ENCODE measurements around the gene PTH2. TPM values are rescaled to one million over a fixed set of nuclear protein-coding genes. Genes with fewer than 3 reads are reported as not detected.

PTH2 gene
- total and polyA plus RNA-seq, 2 donors (not counting 3 experiments of a cell fraction or from before 2014, with no cell fraction given) = not detected

DNA sequence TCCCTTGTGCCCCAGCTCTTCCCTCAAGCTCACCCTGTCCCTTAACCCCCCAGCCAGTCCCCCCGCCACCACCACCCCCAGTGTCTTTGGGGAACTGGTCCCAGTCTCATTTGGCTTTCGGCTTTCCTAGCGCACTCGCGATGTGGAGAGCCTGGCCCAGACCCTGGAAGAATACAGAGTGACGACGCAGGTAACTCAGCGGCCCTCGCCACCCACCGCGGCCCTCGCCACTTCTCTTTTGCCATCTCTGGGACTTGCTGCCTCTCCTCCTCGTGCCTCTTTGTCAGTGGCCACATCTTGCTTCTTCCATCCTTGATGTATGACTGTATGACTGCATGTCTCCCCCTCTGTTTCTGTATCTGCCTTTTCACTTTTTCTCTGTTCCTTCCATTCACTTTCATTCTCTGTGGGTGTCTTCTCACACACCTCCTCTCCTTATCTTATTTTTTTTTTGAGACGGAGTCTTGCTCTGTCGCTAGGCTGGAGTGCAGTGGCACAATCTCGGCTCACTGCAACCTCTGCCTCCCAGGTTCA lies 15.7 kb downstream of the PTH2 start:
- Histone ChIP-seq H3K9me3 (replicated peaks; ENCODE audit: control insufficient read depth, insufficient read depth, low read length) (no peaks in the 10 kb centered on the region), H3K27me3 (ENCODE audit: control insufficient read depth in 2 of 2, insufficient read depth in 2 of 2, low read length in 2 of 2) (no peaks in the 10 kb centered on the region), H3K36me3 (ENCODE audit: control insufficient read depth in 2 of 2, extremely low read depth in 1 of 2, insufficient read depth in 2 of 2, low read length in 2 of 2) (no peaks in the 10 kb centered on the region), H3K4me1 (ENCODE audit: control insufficient read depth, extremely low read depth, insufficient read depth, low read length) (no peaks in the 10 kb centered on the region), H3K9me1 (replicated peaks; ENCODE audit: control insufficient read depth, extremely low read depth, insufficient read depth, low read length) (no peaks in the 10 kb centered on the region), H3K27ac (ENCODE audit: insufficient read depth, low read depth, low read length) (no peak overlapping the region), H2AFZ (ENCODE audit: low read depth, low read length) (no peak overlapping the region), H3K4me3 (replicated peaks in 1 of 3; ENCODE audit: insufficient read depth in 1 of 3, low read depth in 1 of 3, low read length in 3 of 3) (no peak overlapping the region), H3K9ac (replicated peaks; ENCODE audit: extremely low read depth, insufficient read depth, low read length) (no peak overlapping the region), H3K4me2 (ENCODE audit: insufficient read depth, low read length) (no peak overlapping the region), H4K20me1 (replicated peaks; ENCODE audit: control insufficient read depth, extremely low read depth, insufficient read depth, low read length) (no peaks in the 10 kb centered on the region), H3K79me2 (ENCODE audit: control insufficient read depth, insufficient read depth, low read length) (no peaks in the 10 kb centered on the region)
- TF ChIP-seq GATA2 (IDR thresholded peaks at IDR 0.05; ENCODE audit: insufficient read depth, insufficient read length, low read depth, low read length) = no peak
- TF ChIP-seq, protein P1, sequence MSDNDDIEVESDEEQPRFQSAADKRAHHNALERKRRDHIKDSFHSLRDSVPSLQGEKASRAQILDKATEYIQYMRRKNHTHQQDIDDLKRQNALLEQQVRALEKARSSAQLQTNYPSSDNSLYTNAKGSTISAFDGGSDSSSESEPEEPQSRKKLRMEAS (IDR thresholded peaks at IDR 0.05; ENCODE audit: insufficient read depth, insufficient read length) = no peak
- no TSS peak for BruUV-seq (replicated peaks)
- FAIRE-seq (no peak), DNase-seq (ENCODE audit: low read depth, low spot score) (no peak)
- intact Hi-C loops (cut with micrococcal nuclease) = no loop called here
- CTCF ChIA-PET = interaction anchor here (1.2 to 1.4 kb wide), 2 partner anchors 9 to 45 kb away, joined by 3 read pairs; partner anchors contain the start of gene TEAD2
- dilution Hi-C loops (cut with MboI; ENCODE audit: extremely low pct_ligation_motif_present, low sequenced_read_pairs) = no loop called here
- POLR2A ChIA-PET = no interaction called here

DNA sequence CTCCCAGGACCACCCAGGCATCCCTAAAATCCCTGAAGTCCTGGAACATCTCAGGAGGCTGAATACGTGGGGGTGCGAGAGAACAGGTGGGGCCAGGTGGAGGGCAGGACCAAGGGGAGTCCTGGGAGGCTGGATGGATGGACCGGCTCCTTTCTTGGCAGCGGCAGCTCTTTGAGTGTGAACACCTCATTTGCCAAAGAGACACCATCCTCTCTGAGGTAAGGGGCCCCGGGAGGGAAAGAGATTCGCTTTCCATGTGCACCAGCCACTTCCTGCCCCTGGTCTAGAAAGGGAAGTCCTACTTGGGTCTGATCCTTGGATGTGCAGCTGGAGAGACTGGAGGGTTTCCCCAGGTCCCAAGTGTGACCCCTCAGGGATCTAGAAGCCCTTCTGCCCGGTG lies 16.2 kb downstream of the PTH2 start:
- H3K9me1 ChIP-seq (replicated peaks; ENCODE audit: control insufficient read depth, extremely low read depth, insufficient read depth, low read length) = no peaks in the 10 kb centered on the region
- no peak overlapping the region for H3K4me3 ChIP-seq (replicated peaks in 1 of 3; ENCODE audit: insufficient read depth in 1 of 3, low read depth in 1 of 3, low read length in 3 of 3)
- ChIA-PET POLR2A (no interaction called here), CTCF (interaction anchor here (1.0 to 1.7 kb wide), 4 partner anchors 10 to 45 kb away, joined by 3 to 4 read pairs (median 3); partner anchors contain the start of gene TEAD2)
- DNase-seq (ENCODE audit: low read depth, low spot score) (no peak), FAIRE-seq (no peak)
- no peak overlapping the region for H3K4me2 ChIP-seq (ENCODE audit: insufficient read depth, low read length)
- no peaks in the 10 kb centered on the region for H3K27me3 ChIP-seq (ENCODE audit: control insufficient read depth in 2 of 2, insufficient read depth in 2 of 2, low read length in 2 of 2)
- TF ChIP-seq GATA2 (IDR thresholded peaks at IDR 0.05; ENCODE audit: insufficient read depth, insufficient read length, low read depth, low read length) (no peak), POLR2AphosphoS5 (IDR thresholded peaks at IDR 0.05; ENCODE audit: insufficient read depth, low read depth, low read length) (no peak), EZH2 (IDR thresholded peaks at IDR 0.05; ENCODE audit: borderline replicate concordance, low read depth, low read length, severe bottlenecking) (no peak), POLR2A (IDR thresholded peaks at IDR 0.05; ENCODE audit: low read depth, low read length) (no peak), JUN (IDR thresholded peaks at IDR 0.05; ENCODE audit: borderline replicate concordance, insufficient read depth, insufficient read length, low read depth) (no peak), FOS (IDR thresholded peaks at IDR 0.05; ENCODE audit: borderline replicate concordance, insufficient read depth, low read length) (no peak), MYC (IDR thresholded peaks at IDR 0.05; ENCODE audit: low read depth, low read length) (no peak)
- TF ChIP-seq, protein P2, sequence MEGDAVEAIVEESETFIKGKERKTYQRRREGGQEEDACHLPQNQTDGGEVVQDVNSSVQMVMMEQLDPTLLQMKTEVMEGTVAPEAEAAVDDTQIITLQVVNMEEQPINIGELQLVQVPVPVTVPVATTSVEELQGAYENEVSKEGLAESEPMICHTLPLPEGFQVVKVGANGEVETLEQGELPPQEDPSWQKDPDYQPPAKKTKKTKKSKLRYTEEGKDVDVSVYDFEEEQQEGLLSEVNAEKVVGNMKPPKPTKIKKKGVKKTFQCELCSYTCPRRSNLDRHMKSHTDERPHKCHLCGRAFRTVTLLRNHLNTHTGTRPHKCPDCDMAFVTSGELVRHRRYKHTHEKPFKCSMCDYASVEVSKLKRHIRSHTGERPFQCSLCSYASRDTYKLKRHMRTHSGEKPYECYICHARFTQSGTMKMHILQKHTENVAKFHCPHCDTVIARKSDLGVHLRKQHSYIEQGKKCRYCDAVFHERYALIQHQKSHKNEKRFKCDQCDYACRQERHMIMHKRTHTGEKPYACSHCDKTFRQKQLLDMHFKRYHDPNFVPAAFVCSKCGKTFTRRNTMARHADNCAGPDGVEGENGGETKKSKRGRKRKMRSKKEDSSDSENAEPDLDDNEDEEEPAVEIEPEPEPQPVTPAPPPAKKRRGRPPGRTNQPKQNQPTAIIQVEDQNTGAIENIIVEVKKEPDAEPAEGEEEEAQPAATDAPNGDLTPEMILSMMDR (IDR thresholded peaks at IDR 0.05; ENCODE audit: extremely low read depth in 1 of 2, insufficient read depth in 1 of 2, low read depth in 1 of 2, low read length in 2 of 2) = no peak
- TF ChIP-seq, protein P1 (IDR thresholded peaks at IDR 0.05; ENCODE audit: insufficient read depth, insufficient read length) = no peak
- no peaks in the 10 kb centered on the region for H4K20me1 ChIP-seq (replicated peaks; ENCODE audit: control insufficient read depth, extremely low read depth, insufficient read depth, low read length)
- no peak overlapping the region for H2AFZ ChIP-seq (ENCODE audit: low read depth, low read length)
- no TSS peak for BruUV-seq (replicated peaks)
- dilution Hi-C loops (cut with MboI; ENCODE audit: extremely low pct_ligation_motif_present, low sequenced_read_pairs) (no loop called here), intact Hi-C loops (cut with micrococcal nuclease) (no loop called here)
- H3K27ac ChIP-seq (ENCODE audit: insufficient read depth, low read depth, low read length) = no peak overlapping the region
- no peaks in the 10 kb centered on the region for H3K79me2 ChIP-seq (ENCODE audit: control insufficient read depth, insufficient read depth, low read length)
- H3K4me1 ChIP-seq (ENCODE audit: control insufficient read depth, extremely low read depth, insufficient read depth, low read length) = no peaks in the 10 kb centered on the region
- H3K36me3 ChIP-seq (ENCODE audit: control insufficient read depth in 2 of 2, extremely low read depth in 1 of 2, insufficient read depth in 2 of 2, low read length in 2 of 2) = no peaks in the 10 kb centered on the region
- no peaks in the 10 kb centered on the region for H3K9me3 ChIP-seq (replicated peaks; ENCODE audit: control insufficient read depth, insufficient read depth, low read length)
- H3K9ac ChIP-seq (replicated peaks; ENCODE audit: extremely low read depth, insufficient read depth, low read length) = no peak overlapping the region
